GM12892 (cell line): ENCODE data around the gene ASPSCR1.

Source experiments
- POLR2A ChIP-seq: IDR thresholded peaks from 2 replicates; pipeline ENCODE4 v1.6.1; 2011; ENCODE audit warnings: low read depth, low read length, control low read depth
- TAF1 ChIP-seq: IDR thresholded peaks from 2 replicates; pipeline ENCODE4 v1.6.1; 2011; ENCODE audit warnings: low read depth, mild to moderate bottlenecking, control low read depth, low read length, borderline replicate concordance

DNA sequence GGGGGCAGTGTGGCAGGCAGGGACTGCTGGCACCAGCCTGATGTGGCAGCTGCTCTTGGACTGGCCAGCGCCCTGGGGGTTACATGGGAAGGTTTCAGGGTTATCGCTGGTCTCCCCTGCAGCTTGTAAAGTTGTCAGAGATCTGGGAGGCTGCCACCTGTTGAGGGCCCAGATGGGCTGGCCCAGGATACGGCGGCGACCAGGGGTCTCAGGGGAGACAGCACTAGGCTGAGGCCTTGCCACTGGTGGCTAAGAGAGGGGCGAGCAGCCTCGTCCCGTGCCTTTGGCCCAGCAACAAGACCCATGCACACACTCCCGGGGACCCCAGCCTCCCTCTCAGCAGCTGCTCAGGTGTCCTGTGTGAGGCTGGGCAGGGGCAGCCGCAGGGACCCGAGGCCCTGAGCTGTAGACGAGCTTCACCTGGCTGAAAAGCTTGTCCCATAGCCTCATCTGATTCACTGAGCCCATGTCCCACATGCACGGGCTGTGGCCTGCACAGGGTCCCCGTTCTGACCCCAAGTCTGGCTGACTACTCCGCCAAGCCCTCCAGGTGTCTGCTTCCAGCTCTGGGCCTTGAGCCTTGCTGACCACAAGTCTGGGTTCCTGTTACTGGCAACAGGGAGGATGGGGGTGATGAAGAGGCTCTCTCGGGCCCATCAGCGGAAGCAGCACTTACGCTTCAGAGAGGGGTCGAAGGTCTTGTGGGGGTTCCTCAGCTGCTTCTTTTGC, 82.0 kb downstream of the ASPSCR1 start:
- TF ChIP-seq POLR2A, result 0 out of 2 replicates have a peak, but pooled peaks have one; percentile 12
- no peak for TF ChIP-seq TAF1
